ENCODE data around the gene CACNA1G.

CACNA1G gene

GRCh38 chr17:50668025-50668837, 107.7 kb downstream of the CACNA1G start:
- no peak overlapping the region for H3K18ac ChIP-seq (ENCODE audit: low read length)
- no peak overlapping the region for H3K23ac ChIP-seq (ENCODE audit: low read length)
- H4K8ac ChIP-seq (ENCODE audit: low read depth, low read length) = no peak overlapping the region
- no peaks in the 10 kb centered on the region for H3K36me3 ChIP-seq (ENCODE audit: control insufficient read depth, insufficient read depth, low read length)
- H2BK5ac ChIP-seq (ENCODE audit: low read length) = no peak overlapping the region
- no CpG with 5 or more reads among the region's 8 CpGs for WGBS (ENCODE audit: extremely low coverage, insufficient coverage, low lambda C conversion rate)
- peak; percentile 53 for DNase-seq
- H3K79me2 ChIP-seq (ENCODE audit: control insufficient read depth, insufficient read depth, low read length) = no peaks in the 10 kb centered on the region
- peaks cover 3% of the 10 kb centered on the region for H3K4me1 ChIP-seq (ENCODE audit: control insufficient read depth, low read depth, low read length)
- no peaks in the 10 kb centered on the region for H3K27me3 ChIP-seq (ENCODE audit: insufficient read depth, low read length, poor library complexity)
- H3K79me1 ChIP-seq (ENCODE audit: low read length) = no peaks in the 10 kb centered on the region
- no peak overlapping the region for H3K9ac ChIP-seq (ENCODE audit: low read length)
- H3K27ac ChIP-seq (ENCODE audit: low read depth, low read length) = no peak overlapping the region
- H2BK120ac ChIP-seq (ENCODE audit: low read depth, low read length) = no peak overlapping the region
- no peak overlapping the region for H4K5ac ChIP-seq (ENCODE audit: low read length)
- H2BK15ac ChIP-seq (replicated peaks; ENCODE audit: low read depth) = no peak overlapping the region
- H3K4ac ChIP-seq (ENCODE audit: low read depth, low read length) = no peak overlapping the region
- H2AK5ac ChIP-seq (ENCODE audit: low read length) = no peak overlapping the region
- H3K56ac ChIP-seq (ENCODE audit: low read length) = peak overlapping the region; percentile 34
- H3K4me2 ChIP-seq (ENCODE audit: low read length) = no peak overlapping the region
- no peak overlapping the region for H3K4me3 ChIP-seq (ENCODE audit: low read length)

- no peak overlapping the region for H3K4me3 ChIP-seq (ENCODE audit: low read length)
Measured at GRCh38 chr17:50668838-50669581, 108.5 kb downstream of the CACNA1G start.

GRCh38 chr17:50672071-50672470, 111.6 kb downstream of the CACNA1G start:
- H2BK120ac ChIP-seq (ENCODE audit: low read depth, low read length) = no peak overlapping the region
- H4K5ac ChIP-seq (ENCODE audit: low read length) = no peak overlapping the region
- H3K27ac ChIP-seq (ENCODE audit: low read depth, low read length) = no peak overlapping the region
- H3K36me3 ChIP-seq (ENCODE audit: control insufficient read depth, insufficient read depth, low read length) = no peaks in the 10 kb centered on the region
- no peak overlapping the region for H3K23ac ChIP-seq (ENCODE audit: low read length)
- H4K8ac ChIP-seq (ENCODE audit: low read depth, low read length) = no peak overlapping the region
- no CpG with 5 or more reads among the region's 5 CpGs for WGBS (ENCODE audit: extremely low coverage, insufficient coverage, low lambda C conversion rate)
- no peak overlapping the region for H3K9ac ChIP-seq (ENCODE audit: low read length)
- no peak for DNase-seq
- no peak overlapping the region for H3K18ac ChIP-seq (ENCODE audit: low read length)
- H3K4me3 ChIP-seq (ENCODE audit: low read length) = no peak overlapping the region
- no peak overlapping the region for H3K56ac ChIP-seq (ENCODE audit: low read length)
- no peak overlapping the region for H2BK15ac ChIP-seq (replicated peaks; ENCODE audit: low read depth)
- H3K4ac ChIP-seq (ENCODE audit: low read depth, low read length) = no peak overlapping the region
- no peak overlapping the region for H2BK5ac ChIP-seq (ENCODE audit: low read length)
- H3K27me3 ChIP-seq (ENCODE audit: insufficient read depth, low read length, poor library complexity) = no peaks in the 10 kb centered on the region
- no peak overlapping the region for H2AK5ac ChIP-seq (ENCODE audit: low read length)
- no peak overlapping the region for H3K4me2 ChIP-seq (ENCODE audit: low read length)
- no peaks in the 10 kb centered on the region for H3K79me1 ChIP-seq (ENCODE audit: low read length)
- H3K79me2 ChIP-seq (ENCODE audit: control insufficient read depth, insufficient read depth, low read length) = no peaks in the 10 kb centered on the region
- H3K4me1 ChIP-seq (ENCODE audit: control insufficient read depth, low read depth, low read length) = peaks cover 3% of the 10 kb centered on the region

More at GRCh38 chr17:50668838-50669581, 108.5 kb downstream of the CACNA1G start:
- DNase-seq = no peak
- H3K9ac ChIP-seq (ENCODE audit: low read length) = no peak overlapping the region
- H3K56ac ChIP-seq (ENCODE audit: low read length) = peak overlapping the region; percentile 1
- H3K4ac ChIP-seq (ENCODE audit: low read depth, low read length) = no peak overlapping the region
- no peak overlapping the region for H2BK5ac ChIP-seq (ENCODE audit: low read length)
- no CpG with 5 or more reads among the region's 9 CpGs for WGBS (ENCODE audit: extremely low coverage, insufficient coverage, low lambda C conversion rate)
- H3K79me1 ChIP-seq (ENCODE audit: low read length) = no peaks in the 10 kb centered on the region
- H3K23ac ChIP-seq (ENCODE audit: low read length) = no peak overlapping the region
- no peak overlapping the region for H2AK5ac ChIP-seq (ENCODE audit: low read length)
- no peaks in the 10 kb centered on the region for H3K79me2 ChIP-seq (ENCODE audit: control insufficient read depth, insufficient read depth, low read length)
- no peak overlapping the region for H2BK15ac ChIP-seq (replicated peaks; ENCODE audit: low read depth)
- no peak overlapping the region for H4K5ac ChIP-seq (ENCODE audit: low read length)
- H3K27ac ChIP-seq (ENCODE audit: low read depth, low read length) = no peak overlapping the region
- no peaks in the 10 kb centered on the region for H3K36me3 ChIP-seq (ENCODE audit: control insufficient read depth, insufficient read depth, low read length)
- no peak overlapping the region for H2BK120ac ChIP-seq (ENCODE audit: low read depth, low read length)
- H3K4me1 ChIP-seq (ENCODE audit: control insufficient read depth, low read depth, low read length) = peaks cover 3% of the 10 kb centered on the region
- no peak overlapping the region for H4K8ac ChIP-seq (ENCODE audit: low read depth, low read length)
- H3K4me2 ChIP-seq (ENCODE audit: low read length) = no peak overlapping the region
- H3K27me3 ChIP-seq (ENCODE audit: insufficient read depth, low read length, poor library complexity) = no peaks in the 10 kb centered on the region
- H3K18ac ChIP-seq (ENCODE audit: low read length) = no peak overlapping the region

- no peak overlapping the region for H2AK5ac ChIP-seq (ENCODE audit: low read length)
- H3K18ac ChIP-seq (ENCODE audit: low read length) = no peak overlapping the region
Measured at GRCh38 chr17:50672831-50673551, 112.5 kb downstream of the CACNA1G start.

GRCh38 chr17:50675190-50675589, 114.7 kb downstream of the CACNA1G start:
- H4K5ac ChIP-seq (ENCODE audit: low read length) = no peak overlapping the region
- no peak overlapping the region for H3K56ac ChIP-seq (ENCODE audit: low read length)
- H3K4me2 ChIP-seq (ENCODE audit: low read length) = no peak overlapping the region
- no peaks in the 10 kb centered on the region for H3K27me3 ChIP-seq (ENCODE audit: insufficient read depth, low read length, poor library complexity)
- no peak overlapping the region for H3K4ac ChIP-seq (ENCODE audit: low read depth, low read length)
- no peak overlapping the region for H3K9ac ChIP-seq (ENCODE audit: low read length)
- no peak overlapping the region for H3K27ac ChIP-seq (ENCODE audit: low read depth, low read length)
- H3K79me2 ChIP-seq (ENCODE audit: control insufficient read depth, insufficient read depth, low read length) = no peaks in the 10 kb centered on the region
- H3K36me3 ChIP-seq (ENCODE audit: control insufficient read depth, insufficient read depth, low read length) = no peaks in the 10 kb centered on the region
- H2BK5ac ChIP-seq (ENCODE audit: low read length) = no peak overlapping the region
- no peak overlapping the region for H2BK120ac ChIP-seq (ENCODE audit: low read depth, low read length)
- no peak overlapping the region for H3K23ac ChIP-seq (ENCODE audit: low read length)
- WGBS (ENCODE audit: extremely low coverage, insufficient coverage, low lambda C conversion rate) = no CpG with 5 or more reads among the region's 3 CpGs
- no peak for DNase-seq
- no peaks in the 10 kb centered on the region for H3K4me1 ChIP-seq (ENCODE audit: control insufficient read depth, low read depth, low read length)
- H2BK15ac ChIP-seq (replicated peaks; ENCODE audit: low read depth) = no peak overlapping the region
- no peak overlapping the region for H2AK5ac ChIP-seq (ENCODE audit: low read length)
- no peaks in the 10 kb centered on the region for H3K79me1 ChIP-seq (ENCODE audit: low read length)
- H3K4me3 ChIP-seq (ENCODE audit: low read length) = no peak overlapping the region
- no peak overlapping the region for H3K18ac ChIP-seq (ENCODE audit: low read length)
- no peak overlapping the region for H4K8ac ChIP-seq (ENCODE audit: low read depth, low read length)

More at GRCh38 chr17:50672831-50673551, 112.5 kb downstream of the CACNA1G start:
- Histone ChIP-seq H3K27me3 (ENCODE audit: insufficient read depth, low read length, poor library complexity) (no peaks in the 10 kb centered on the region), H2BK15ac (replicated peaks; ENCODE audit: low read depth) (no peak overlapping the region), H3K4me2 (ENCODE audit: low read length) (no peak overlapping the region), H2BK120ac (ENCODE audit: low read depth, low read length) (no peak overlapping the region), H4K8ac (ENCODE audit: low read depth, low read length) (no peak overlapping the region), H3K23ac (ENCODE audit: low read length) (no peak overlapping the region), H3K56ac (ENCODE audit: low read length) (no peak overlapping the region), H3K79me1 (ENCODE audit: low read length) (no peaks in the 10 kb centered on the region), H4K5ac (ENCODE audit: low read length) (no peak overlapping the region), H3K4ac (ENCODE audit: low read depth, low read length) (no peak overlapping the region), H3K79me2 (ENCODE audit: control insufficient read depth, insufficient read depth, low read length) (no peaks in the 10 kb centered on the region), H3K36me3 (ENCODE audit: control insufficient read depth, insufficient read depth, low read length) (no peaks in the 10 kb centered on the region), H3K27ac (ENCODE audit: low read depth, low read length) (no peak overlapping the region), H3K9ac (ENCODE audit: low read length) (no peak overlapping the region), H3K4me3 (ENCODE audit: low read length) (no peak overlapping the region), H2BK5ac (ENCODE audit: low read length) (no peak overlapping the region), H3K4me1 (ENCODE audit: control insufficient read depth, low read depth, low read length) (peaks cover under 1% of the 10 kb centered on the region)
- no peak for DNase-seq
- no CpG with 5 or more reads among the region's 20 CpGs for WGBS (ENCODE audit: extremely low coverage, insufficient coverage, low lambda C conversion rate)

Measured in mesendoderm (in vitro differentiated cells).